HG03175 (cell line): ENCODE measurements around the gene TMEM129.
"Not testable (repeated sequence)": the region's sequence is repeated elsewhere in the genome, so short reads cannot be mapped to it uniquely, and the experiment has no call there.

Source experiments
- ATAC-seq: cut with Tn5 transposase; IDR thresholded peaks from one replicate; pipeline ENCODE4 v1.9.1; 2021; ENCODE audit warnings: mild to moderate bottlenecking, moderate library complexity; ENCODE audit not compliant: unreplicated experiment

Gene TMEM129

GRCh38 chr4:1701671-1702070 is 19.5 kb downstream of the TMEM129 start:
- not testable (repeated sequence) for ATAC-seq

- no peak for ATAC-seq
These were observed 25.2 kb downstream of the TMEM129 start for GRCh38 chr4:1695913-1696312.

GRCh38 chr4:1693131-1693896 is 27.8 kb downstream of the TMEM129 start:
- peak; percentile 72 for ATAC-seq

- ATAC-seq: no peak
These were observed 29.3 kb downstream of the TMEM129 start for GRCh38 chr4:1691737-1692373.

GRCh38 chr4:1690698-1691097 is 30.4 kb downstream of the TMEM129 start:
- ATAC-seq: no peak

- ATAC-seq: no peak
These were observed 34.6 kb downstream of the TMEM129 start for GRCh38 chr4:1686440-1687036.

GRCh38 chr4:1685235-1686150 is 35.6 kb downstream of the TMEM129 start:
- no peak for ATAC-seq

GRCh38 chr4:1684506-1685234 is 36.5 kb downstream of the TMEM129 start:
- ATAC-seq: peak; percentile 18

GRCh38 chr4:1683736-1684505 is 37.2 kb downstream of the TMEM129 start, which contains the start of gene FAM53A:
Gene FAM53A (minus strand): TSS chr4:1684313. CDS start chr4:1668741, 15,572 bp downstream.
- peak; percentile 91 for ATAC-seq

GRCh38 chr4:1683261-1683735 is 37.8 kb downstream of the TMEM129 start:
- ATAC-seq: no peak

- ATAC-seq: no peak
These were observed 38.3 kb downstream of the TMEM129 start for GRCh38 chr4:1682860-1683259.

GRCh38 chr4:1678244-1678643 is 42.9 kb downstream of the TMEM129 start:
- no peak for ATAC-seq

GRCh38 chr4:1676605-1677525 is 44.3 kb downstream of the TMEM129 start:
- ATAC-seq: no peak

- ATAC-seq: no peak
These were observed 45.4 kb downstream of the TMEM129 start for GRCh38 chr4:1675802-1676137.

- ATAC-seq: no peak
These were observed 45.9 kb downstream of the TMEM129 start for GRCh38 chr4:1675136-1675801.

GRCh38 chr4:1674682-1675081 is 46.4 kb downstream of the TMEM129 start:
- no peak for ATAC-seq

GRCh38 chr4:1673671-1674070 is 47.5 kb downstream of the TMEM129 start:
- no peak for ATAC-seq

GRCh38 chr4:1671011-1671410 is 50.1 kb downstream of the TMEM129 start:
- ATAC-seq: not testable (repeated sequence)
